Mesothelial cell of epicardium (in vitro differentiated cells): ENCODE data around the gene ILF3. TPM values are rescaled to one million over a fixed set of nuclear protein-coding genes. Genes with fewer than 3 reads are reported as not detected.

Experiments used
- DNase-seq, 2 experiments: peaks; one replicate each; pipeline ENCODE4 v3.0.0; 2021; ENCODE audit warnings: low spot score in 2 of 2; ENCODE audit not compliant: unreplicated experiment in 2 of 2
- H3K27ac Mint-ChIP-seq: 2 replicates; pipeline ENCODE4 v1.8.0; 2021; ENCODE audit warnings: mixed read lengths
- H3K27me3 Mint-ChIP-seq: 2 replicates; pipeline ENCODE4 v1.8.0; 2021; ENCODE audit warnings: low read depth, mixed read lengths
- H3K36me3 Mint-ChIP-seq: 2 replicates; pipeline ENCODE4 v1.8.0; 2021; ENCODE audit warnings: mixed read lengths
- H3K4me1 Mint-ChIP-seq: 2 replicates; pipeline ENCODE4 v1.8.0; 2021; ENCODE audit warnings: mixed read lengths
- H3K4me3 Mint-ChIP-seq: 2 replicates; pipeline ENCODE4 v1.8.0; 2021; ENCODE audit warnings: mild to moderate bottlenecking, moderate library complexity, mixed read lengths
- H3K9me3 Mint-ChIP-seq: 2 replicates; pipeline ENCODE4 v1.8.0; 2021; ENCODE audit warnings: mixed read lengths
- total RNA-seq: library from RNA; stranded (reverse); gene quantifications from 3 replicates; pipeline ENCODE4 v1.2.1, GENCODE V29; 2021
- TF ChIP-seq, protein P1 (sequence below): fragments of 200-600 bp; sonication (generic); IDR thresholded peaks from one replicate; pipeline ENCODE4 v1.5.0; 2021; ENCODE audit warnings: antibody characterized with exemption; ENCODE audit not compliant: unreplicated experiment

Gene ILF3
- total RNA-seq, 1 donor from 2014 or later: 617 TPM

DNA sequence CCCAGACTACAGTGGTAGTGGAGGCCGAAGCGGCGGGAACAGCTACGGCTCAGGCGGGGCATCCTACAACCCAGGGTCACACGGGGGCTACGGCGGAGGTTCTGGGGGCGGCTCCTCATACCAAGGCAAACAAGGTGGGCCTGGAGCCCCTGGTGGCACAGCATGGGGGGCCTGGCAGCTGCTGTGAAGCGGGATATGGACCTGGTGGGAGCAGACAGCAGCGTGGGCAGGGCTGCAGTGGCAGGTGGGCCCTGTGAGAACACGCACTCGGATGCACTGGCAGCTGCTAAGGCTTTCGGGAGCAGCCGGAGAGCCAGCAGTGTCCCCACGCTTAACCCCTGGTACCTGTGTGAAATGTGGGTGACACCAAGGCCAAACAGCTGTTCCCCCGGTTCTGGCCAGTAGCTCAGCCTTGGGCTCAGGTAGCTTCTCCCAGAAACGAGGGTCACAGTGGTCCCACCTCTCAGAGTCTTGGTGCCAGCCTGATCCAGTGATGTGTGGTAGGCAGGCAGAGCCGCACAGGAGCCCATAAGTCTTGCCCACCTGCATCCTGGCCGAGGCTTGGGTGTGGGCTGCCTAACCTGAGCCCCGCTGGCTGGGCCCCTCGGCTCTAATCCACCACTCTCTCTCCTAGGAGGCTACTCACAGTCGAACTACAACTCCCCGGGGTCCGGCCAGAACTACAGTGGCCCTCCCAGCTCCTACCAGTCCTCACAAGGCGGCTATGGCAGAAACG, 34.6 kb downstream of the ILF3 start:
- no peak overlapping the region for H3K27ac Mint-ChIP-seq
- peaks cover 33% of the 10 kb centered on the region for H3K36me3 Mint-ChIP-seq

DNA sequence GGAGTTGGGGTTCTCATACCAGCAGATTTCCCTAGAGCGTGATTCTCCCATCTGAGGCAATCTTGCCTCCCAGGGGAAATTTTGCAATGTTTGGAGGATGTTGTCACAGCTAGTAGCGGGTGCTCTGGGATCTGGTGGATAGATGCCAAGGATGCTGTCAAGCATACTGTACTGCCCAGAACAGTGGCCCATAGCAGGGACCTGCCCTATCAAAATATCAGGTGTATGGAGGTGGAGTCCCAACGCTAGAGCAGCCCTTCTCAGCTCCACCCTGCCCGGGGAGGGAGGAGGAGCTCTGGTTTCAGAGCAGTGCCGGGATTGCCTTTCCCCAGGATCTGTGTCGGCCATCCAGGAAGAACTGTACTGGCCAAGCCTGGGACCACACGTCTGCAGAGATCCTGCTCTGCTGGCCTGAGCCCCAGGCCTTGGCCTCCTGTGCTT, 36.2 kb downstream of the ILF3 start:
- Mint-ChIP-seq H3K27me3 (no peaks in the 10 kb centered on the region), H3K36me3 (peaks cover 28% of the 10 kb centered on the region), H3K9me3 (no peaks in the 10 kb centered on the region), H3K27ac (no peak overlapping the region), H3K4me3 (no peak overlapping the region), H3K4me1 (peaks cover 3% of the 10 kb centered on the region)
- TF ChIP-seq, protein P1, sequence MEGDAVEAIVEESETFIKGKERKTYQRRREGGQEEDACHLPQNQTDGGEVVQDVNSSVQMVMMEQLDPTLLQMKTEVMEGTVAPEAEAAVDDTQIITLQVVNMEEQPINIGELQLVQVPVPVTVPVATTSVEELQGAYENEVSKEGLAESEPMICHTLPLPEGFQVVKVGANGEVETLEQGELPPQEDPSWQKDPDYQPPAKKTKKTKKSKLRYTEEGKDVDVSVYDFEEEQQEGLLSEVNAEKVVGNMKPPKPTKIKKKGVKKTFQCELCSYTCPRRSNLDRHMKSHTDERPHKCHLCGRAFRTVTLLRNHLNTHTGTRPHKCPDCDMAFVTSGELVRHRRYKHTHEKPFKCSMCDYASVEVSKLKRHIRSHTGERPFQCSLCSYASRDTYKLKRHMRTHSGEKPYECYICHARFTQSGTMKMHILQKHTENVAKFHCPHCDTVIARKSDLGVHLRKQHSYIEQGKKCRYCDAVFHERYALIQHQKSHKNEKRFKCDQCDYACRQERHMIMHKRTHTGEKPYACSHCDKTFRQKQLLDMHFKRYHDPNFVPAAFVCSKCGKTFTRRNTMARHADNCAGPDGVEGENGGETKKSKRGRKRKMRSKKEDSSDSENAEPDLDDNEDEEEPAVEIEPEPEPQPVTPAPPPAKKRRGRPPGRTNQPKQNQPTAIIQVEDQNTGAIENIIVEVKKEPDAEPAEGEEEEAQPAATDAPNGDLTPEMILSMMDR: no peak
- no peak for DNase-seq

More for the DNA sequence above, 34.6 kb downstream of the ILF3 start:
- Mint-ChIP-seq H3K9me3 (no peaks in the 10 kb centered on the region), H3K4me1 (no peaks in the 10 kb centered on the region), H3K4me3 (no peak overlapping the region), H3K27me3 (no peaks in the 10 kb centered on the region)
- no peak for DNase-seq
- TF ChIP-seq, protein P1: no peak

DNA sequence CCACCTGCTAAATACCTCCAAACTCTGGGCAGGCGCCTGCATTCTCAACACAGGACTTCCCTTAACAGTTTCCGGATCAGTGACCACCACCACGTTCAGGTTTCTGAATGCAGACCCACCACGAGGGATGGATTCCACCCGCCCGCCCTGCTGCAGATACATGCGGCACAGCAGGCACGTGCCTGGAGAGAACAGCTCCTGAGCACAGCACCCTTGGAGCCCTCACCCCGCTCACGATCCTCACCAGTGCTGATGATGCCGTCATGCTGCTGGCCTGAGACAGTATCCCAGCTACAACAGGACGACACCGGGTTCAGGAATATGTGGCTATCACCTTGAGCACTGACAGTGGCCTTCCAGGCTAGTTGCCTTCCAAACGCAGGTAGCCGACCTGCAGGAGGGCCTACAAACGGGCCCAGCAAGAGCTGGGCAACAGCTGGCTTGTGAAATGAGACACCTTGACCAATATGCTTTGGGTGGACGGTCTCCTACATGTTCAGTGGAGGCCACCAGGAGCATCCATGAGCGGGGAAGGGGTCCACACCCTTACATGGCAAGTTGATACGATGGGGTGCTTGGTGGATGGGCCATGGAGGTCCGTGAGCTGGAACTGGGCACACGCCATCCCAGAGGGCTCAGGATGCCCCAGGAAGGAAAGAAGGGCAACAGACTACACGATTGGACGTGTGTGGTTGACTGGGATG, 37.2 kb downstream of the ILF3 start:
- DNase-seq: no peak
- Mint-ChIP-seq H3K36me3 (peaks cover 28% of the 10 kb centered on the region), H3K4me3 (no peak overlapping the region), H3K4me1 (peaks cover 7% of the 10 kb centered on the region), H3K27me3 (no peaks in the 10 kb centered on the region), H3K9me3 (no peaks in the 10 kb centered on the region), H3K27ac (no peak overlapping the region)
- TF ChIP-seq, protein P1: no peak

DNA sequence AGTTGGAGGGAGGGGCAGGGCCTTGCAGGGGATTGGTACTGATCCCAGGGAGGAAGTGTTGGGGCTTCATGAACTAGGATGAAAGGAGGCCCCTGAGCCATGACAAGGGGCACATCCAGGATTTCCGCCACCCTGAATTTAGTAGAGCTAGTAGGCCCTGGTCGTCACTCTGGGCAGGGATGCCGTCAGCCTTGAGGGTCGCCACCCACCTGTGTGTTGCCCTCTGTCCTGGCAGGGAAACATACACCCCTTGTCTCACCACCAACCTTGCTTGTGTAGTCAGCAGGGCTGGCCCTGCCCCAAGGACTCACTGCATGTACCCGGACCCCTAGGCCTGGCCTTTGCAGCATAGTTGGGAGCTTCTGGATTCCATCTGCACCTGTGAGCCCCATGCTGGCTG, 37.7 kb downstream of the ILF3 start:
- Mint-ChIP-seq H3K4me1 (peaks cover 7% of the 10 kb centered on the region), H3K9me3 (no peaks in the 10 kb centered on the region), H3K4me3 (no peak overlapping the region), H3K27me3 (peaks cover 3% of the 10 kb centered on the region), H3K27ac (no peak overlapping the region), H3K36me3 (peaks cover 27% of the 10 kb centered on the region)
- no peak for DNase-seq
- TF ChIP-seq, protein P1: no peak

DNA sequence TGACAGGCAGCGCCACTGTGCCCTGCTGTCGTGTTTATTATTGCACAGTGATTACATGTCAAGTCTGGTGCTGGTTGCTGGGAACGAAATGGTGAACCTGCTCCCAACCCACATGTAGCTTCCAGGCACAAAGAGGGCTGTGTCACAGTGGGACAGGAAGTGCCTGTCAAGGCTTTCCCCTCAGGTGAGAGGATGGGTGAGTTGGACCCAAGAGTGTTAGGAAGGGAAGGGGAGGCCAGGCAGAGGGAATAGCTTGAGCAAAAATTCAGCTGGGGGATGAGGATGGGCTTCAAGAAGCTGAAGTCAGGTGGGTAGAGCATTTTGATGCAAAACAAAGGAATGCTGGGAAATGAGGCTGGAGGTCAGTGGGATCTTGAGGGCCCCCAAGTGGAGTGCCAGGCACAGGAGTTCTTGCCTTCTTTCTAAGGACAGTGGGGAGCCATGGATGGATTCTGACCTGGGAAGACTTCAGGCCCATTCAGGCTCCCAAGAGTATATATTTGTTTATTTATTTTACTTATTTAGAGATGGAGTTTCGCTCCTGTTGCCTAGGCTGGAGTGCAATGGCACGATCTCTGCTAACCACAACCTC, 38.6 kb downstream of the ILF3 start:
- H3K36me3 Mint-ChIP-seq: peaks cover 26% of the 10 kb centered on the region
- H3K27me3 Mint-ChIP-seq: peaks cover 6% of the 10 kb centered on the region
- DNase-seq: no peak
- H3K27ac Mint-ChIP-seq: no peak overlapping the region
- H3K9me3 Mint-ChIP-seq: no peaks in the 10 kb centered on the region
- no peak overlapping the region for H3K4me3 Mint-ChIP-seq
- peaks cover 7% of the 10 kb centered on the region for H3K4me1 Mint-ChIP-seq
- TF ChIP-seq, protein P1: no peak
